GM06990 (cell line): ENCODE measurements around the gene MRPS18A.

Experiments used
- DNase-seq: peaks from one replicate; pipeline ENCODE4 v3.0.0-alpha.2; 2011; ENCODE audit not compliant: insufficient read length; ENCODE audit errors: extremely low read depth
- H3K27me3 ChIP-seq: replicated peaks from 2 replicates; pipeline ENCODE4 v1.6.0; 2011; ENCODE audit warnings: low read length; ENCODE audit not compliant: control insufficient read depth, insufficient read depth
- H3K36me3 ChIP-seq: 2 replicates; pipeline ENCODE4 v1.5.1; 2011; ENCODE audit warnings: low read length; ENCODE audit not compliant: control insufficient read depth, insufficient read depth
- H3K4me3 ChIP-seq: replicated peaks from 2 replicates; pipeline ENCODE4 v1.5.1; 2011; ENCODE audit warnings: low read depth, mild to moderate bottlenecking, control low read depth, low read length
- TF ChIP-seq, protein P1 (sequence below): IDR thresholded peaks from 2 replicates; pipeline ENCODE4 v1.5.1; 2011; ENCODE audit warnings: low read length, control low read depth, mild to moderate bottlenecking, inconsistent platforms; ENCODE audit not compliant: insufficient read depth, poor library complexity, severe bottlenecking

MRPS18A gene

DNA sequence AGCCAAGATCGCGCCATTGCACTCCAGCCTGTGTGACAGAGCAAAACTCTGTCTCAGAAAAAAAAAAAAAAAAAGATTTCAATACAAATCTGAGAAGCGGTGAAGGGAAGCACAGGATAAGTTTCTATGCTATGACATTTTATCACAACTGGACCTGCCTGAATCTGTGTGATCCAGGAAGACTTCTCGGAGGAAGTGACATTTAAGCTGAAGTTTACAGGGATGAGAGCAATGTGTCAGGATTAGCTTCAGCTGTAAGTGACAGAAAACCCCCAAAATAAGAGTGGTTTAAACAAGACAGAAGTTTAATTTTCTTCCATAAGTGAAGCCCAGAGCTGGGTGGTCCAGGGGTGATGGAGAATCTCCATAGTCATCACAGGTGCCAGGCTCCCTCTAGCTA lies 33.4 kb upstream of the MRPS18A start:
- TF ChIP-seq, protein P1, sequence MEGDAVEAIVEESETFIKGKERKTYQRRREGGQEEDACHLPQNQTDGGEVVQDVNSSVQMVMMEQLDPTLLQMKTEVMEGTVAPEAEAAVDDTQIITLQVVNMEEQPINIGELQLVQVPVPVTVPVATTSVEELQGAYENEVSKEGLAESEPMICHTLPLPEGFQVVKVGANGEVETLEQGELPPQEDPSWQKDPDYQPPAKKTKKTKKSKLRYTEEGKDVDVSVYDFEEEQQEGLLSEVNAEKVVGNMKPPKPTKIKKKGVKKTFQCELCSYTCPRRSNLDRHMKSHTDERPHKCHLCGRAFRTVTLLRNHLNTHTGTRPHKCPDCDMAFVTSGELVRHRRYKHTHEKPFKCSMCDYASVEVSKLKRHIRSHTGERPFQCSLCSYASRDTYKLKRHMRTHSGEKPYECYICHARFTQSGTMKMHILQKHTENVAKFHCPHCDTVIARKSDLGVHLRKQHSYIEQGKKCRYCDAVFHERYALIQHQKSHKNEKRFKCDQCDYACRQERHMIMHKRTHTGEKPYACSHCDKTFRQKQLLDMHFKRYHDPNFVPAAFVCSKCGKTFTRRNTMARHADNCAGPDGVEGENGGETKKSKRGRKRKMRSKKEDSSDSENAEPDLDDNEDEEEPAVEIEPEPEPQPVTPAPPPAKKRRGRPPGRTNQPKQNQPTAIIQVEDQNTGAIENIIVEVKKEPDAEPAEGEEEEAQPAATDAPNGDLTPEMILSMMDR = no peak
- Histone ChIP-seq H3K36me3 (no peaks in the 10 kb centered on the region), H3K27me3 (no peaks in the 10 kb centered on the region), H3K4me3 (no peak overlapping the region)
- DNase-seq = no peak

DNA sequence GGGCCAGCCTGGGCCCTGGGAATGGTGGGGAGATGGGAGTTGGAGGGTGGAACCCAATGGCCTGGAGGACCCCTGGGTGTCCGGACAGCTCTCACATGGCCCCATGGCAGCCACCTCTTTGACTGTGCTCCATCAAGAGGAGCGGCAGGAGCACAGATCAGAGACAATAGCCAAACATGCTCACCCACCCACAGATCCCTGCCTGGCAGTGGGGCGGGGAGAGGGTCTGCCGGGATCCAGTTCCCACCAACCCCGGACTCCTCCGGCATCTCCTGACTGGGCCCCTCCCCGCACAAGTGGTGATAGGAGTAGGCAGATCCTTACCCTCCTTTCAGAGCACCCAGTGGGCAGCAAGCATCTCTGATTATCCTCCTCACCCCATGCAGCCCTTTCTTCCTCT lies 31.9 kb upstream of the MRPS18A start:
- TF ChIP-seq, protein P1 = no peak
- Histone ChIP-seq H3K27me3 (no peaks in the 10 kb centered on the region), H3K36me3 (no peaks in the 10 kb centered on the region), H3K4me3 (no peak overlapping the region)
- DNase-seq = no peak

DNA sequence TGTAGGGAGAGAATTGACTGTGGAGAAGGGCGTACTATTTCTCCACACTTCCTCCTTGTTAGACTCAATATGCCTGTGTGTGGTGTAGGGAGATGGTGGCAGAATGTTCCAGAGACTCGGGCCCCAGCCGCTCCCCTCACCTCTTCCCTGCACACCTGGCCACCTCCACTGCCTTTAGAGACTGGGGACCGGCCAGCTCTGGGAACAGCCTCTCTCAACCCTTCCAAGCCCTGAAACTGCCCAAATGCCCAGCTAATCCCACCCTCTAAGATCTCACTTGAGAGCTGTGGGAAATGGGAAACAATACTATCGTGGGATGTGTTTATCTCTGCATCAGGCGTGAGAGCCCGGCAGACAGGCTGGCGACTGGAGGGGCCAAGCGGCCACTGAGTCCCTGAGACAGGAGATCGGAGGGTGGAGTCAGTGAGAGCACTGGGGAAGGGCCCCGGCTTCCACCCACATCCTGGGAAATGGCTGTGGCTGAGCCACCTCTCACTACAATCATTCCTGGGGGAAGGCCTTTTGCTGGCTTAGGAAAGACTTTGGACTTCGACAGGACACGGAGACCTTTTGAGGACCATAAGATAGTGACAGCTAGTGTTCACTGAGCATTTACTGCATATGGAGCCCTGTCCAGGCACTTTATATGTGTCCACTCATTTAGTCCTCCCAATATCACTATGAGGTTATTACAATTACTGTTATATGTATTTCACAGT lies 31.0 kb upstream of the MRPS18A start:
- Histone ChIP-seq H3K36me3 (no peaks in the 10 kb centered on the region), H3K27me3 (no peaks in the 10 kb centered on the region), H3K4me3 (no peak overlapping the region)
- TF ChIP-seq, protein P1 = no peak
- no peak for DNase-seq

DNA sequence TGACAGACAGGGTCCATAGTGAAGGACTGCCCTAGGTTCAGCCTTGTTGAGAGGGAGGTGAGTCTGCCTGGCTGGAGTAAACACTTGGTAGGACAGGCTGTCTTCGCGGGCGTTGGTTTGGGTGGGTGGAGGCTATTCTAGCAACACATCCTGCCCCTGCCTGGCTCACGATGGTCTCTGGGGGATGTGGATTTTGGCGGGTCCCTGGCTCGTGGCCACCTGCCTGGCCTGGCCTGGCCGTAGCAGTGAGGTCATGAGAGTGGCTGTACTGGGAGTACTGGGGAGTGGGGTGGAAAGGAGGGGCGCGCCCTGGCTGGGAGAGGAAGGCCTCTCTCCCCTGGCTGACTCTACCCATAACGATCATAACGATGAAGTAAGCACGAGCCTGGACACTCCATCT lies 30.2 kb upstream of the MRPS18A start:
- DNase-seq = no peak
- H3K4me3 ChIP-seq = no peak overlapping the region
- TF ChIP-seq, protein P1 = no peak
- no peaks in the 10 kb centered on the region for H3K27me3 ChIP-seq
- H3K36me3 ChIP-seq = no peaks in the 10 kb centered on the region

DNA sequence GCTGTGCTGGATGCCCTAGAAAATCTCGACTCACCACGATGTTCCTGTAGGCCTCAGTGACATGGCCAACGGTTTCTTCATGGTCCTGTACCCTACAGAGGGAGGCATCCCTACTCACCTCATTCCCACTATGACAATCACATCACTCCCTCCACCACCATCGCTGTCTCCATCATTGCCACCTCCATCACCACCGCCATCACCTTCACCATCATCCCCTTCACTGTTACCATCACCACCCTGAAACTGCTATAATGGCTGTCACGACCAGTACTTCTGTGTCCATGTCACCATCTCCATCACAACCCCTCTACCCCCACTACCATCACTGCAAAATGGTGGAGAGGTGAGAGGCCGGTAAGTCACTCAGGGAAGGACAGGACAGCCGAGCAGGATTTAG lies 29.8 kb upstream of the MRPS18A start:
- DNase-seq = no peak
- TF ChIP-seq, protein P1 = no peak
- Histone ChIP-seq H3K4me3 (no peak overlapping the region), H3K36me3 (no peaks in the 10 kb centered on the region), H3K27me3 (no peaks in the 10 kb centered on the region)

DNA sequence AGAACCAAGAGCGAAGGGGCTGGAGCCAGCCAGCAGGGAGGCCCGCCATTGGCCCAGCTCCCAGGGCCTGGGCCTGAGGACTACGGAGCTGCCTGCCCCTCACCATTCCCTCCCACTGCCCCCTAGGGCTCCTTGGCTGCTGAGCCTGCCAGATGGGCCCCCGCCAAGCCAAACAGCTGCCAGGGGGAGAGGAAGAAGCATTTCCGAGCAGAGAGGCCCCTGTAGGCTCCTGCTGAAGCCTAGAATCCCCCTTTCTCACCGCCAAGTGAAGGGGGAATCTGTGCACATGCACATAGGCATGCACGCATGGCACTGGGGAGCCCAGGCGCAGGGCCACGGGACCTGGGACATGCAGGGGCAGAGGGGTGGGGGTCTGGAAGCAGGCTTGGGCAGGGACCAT lies 28.5 kb upstream of the MRPS18A start:
- TF ChIP-seq, protein P1 = no peak
- no peak overlapping the region for H3K4me3 ChIP-seq
- DNase-seq = no peak

More for the DNA sequence above, 28.5 kb upstream of the MRPS18A start:
- H3K27me3 ChIP-seq = no peaks in the 10 kb centered on the region
- H3K36me3 ChIP-seq = no peaks in the 10 kb centered on the region
